NCI-H1417 treated with DMSO at 0.1 percent for 48 hours (cell line): ENCODE results near the gene ZNF280C.
"Not testable (repeated sequence)": the region's sequence is repeated elsewhere in the genome, so short reads cannot be mapped to it uniquely, and the experiment has no call there.

ENCODE experiments used
- DNase-seq: peaks from one replicate; lab custom pipeline; 2025; lab: John Stamatoyannopoulos, UW

The ZNF280C gene

DNA sequence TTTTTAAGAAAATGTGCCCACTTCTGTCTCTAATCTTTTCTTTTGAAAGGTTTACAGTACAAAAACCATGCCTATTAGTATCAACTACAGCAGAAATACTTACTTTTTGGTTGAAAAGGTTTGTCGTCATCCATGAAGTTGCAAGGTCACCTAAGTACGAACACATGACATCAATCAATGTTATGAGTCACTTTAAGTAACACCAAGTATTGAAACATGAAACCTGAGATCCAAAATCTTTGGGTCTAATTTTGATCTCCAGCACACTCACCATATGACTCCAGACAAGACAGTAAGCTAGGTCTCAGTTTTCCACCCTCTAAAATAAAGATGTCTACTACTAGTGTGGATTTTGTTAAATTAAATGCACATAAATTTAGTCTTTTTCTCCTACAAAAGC, 8.4 kb downstream of the ZNF280C start:
- DNase-seq: no peak

DNA sequence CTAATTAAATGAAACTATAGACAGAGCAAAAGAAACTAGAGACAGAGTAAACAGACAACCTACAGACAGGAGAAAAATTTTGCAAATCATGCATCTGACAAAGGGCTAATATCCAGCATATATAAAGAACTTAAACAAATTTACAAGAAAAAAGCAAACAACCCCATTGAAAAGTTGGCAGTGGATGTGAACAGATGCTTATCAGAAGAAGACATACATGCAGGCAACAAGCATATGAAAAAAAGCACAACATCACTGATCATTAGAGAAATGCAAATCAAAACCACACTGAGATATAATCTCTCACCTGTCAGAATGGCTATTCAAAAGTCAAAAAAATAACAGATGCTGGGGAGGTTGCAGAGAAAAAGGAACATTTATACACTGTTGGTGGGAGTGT, 14.8 kb downstream of the ZNF280C start:
- no peak for DNase-seq

DNA sequence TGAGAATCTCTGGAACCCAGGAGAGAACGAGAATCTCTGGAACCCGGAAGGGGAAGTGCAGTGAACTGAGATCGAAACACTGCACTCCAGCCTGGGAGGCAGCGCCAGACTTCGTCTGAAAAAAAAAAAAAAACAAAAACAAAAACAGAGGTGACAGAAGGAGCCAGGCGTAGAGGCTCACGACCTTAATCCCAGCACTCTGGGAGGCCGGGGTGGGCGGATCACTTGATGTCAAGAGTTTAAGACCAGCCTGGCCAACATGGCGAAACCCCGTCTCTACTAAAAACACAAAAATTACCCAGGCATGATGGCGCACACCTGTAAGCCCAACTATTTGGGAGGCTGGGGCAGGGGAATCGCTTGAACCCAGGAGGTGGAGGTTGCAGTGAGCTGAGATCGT, 17.0 kb downstream of the ZNF280C start:
- DNase-seq: no peak

DNA sequence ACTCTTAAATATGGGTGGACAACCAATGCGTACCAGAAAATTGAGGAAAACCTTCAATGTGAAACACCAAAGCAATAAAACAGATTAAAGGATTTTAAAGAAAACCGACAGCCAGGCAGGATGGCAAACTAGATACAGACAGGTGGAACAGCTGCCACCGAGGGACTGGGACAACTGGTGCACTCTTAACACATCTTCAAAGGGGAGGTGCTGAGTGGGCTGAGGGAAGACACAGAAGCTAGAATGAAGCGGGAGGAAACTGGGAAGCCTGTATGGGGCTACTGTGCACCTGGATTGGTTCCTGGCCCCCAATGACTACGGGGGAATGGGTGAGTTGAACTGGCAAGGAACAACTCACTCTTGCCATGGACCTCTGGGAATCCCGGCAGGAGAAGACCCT, 20.7 kb downstream of the ZNF280C start:
- DNase-seq: no peak

DNA sequence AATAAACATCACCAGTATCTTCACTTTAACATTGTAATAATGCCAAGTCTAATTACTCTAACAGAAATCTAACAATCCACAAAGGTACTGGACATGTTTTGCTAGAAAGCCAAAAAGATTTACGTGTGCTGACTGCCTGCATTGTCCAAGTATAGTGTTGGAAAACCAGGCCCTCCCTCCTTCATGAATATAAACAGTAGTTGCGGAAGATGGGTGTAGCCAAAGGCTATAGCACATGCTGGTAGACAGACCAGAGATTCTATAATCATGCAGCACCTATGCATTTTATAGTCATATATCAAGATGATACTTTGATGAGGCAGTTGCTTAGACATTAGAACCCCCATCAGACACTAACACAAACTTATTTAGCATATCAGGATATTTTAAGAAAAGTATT, 22.6 kb downstream of the ZNF280C start:
- DNase-seq: no peak

DNA sequence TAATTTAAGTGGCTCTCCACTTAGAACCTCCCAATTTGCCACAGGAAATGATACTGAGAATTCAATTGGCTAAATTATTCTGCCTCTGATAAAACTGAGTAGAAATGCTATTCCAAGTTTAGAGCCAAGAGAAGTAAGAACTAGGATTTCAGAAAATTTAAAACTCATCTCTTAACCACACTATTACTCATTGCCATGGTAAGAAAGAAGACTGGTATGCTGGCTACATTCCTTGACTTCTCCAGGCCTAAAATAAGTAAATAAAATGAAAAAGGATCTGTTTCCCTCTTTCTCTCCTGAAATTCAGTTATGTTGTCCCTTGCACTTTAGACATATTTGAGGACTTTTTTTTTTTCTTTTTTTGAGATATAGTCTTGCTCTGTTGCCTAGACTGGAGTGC, 23.3 kb downstream of the ZNF280C start:
- no peak for DNase-seq

DNA sequence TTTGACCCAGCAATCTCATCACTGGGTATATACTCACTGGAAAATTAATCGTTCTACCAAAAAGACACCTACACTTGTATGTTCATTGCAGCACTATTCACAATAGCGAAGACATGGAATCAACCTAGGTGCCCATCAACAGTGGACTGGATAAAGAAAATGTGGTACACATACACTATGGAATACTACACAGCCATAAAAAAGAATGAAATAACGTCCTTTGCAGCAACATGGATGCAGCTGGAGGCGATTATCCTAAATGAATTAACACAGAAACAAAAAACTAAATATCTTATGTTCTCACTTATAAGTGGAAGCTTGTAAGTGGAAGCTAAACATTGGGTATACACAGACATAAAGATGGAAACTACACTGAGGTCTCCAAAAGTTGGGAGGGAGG, 37.5 kb downstream of the ZNF280C start:
- not testable (repeated sequence) for DNase-seq

DNA sequence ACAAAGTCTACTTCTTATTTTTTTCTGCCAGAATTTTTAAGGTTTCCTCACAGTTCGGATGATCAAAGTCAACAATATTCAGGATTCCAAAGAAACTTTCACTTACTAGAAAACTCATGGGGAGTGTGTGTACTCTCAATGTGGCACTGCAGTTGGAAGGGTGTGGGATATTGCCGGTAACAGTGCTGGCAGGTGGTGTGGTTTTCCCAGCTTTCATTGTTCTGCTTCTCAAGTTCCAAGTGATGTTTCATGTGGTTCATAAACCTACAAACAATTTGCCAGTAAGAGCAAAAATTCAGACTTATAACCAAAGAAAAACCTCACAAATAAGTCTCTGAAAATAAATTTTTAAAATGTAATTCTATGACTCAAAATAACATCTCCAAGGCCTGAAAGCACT, 39.8 kb downstream of the ZNF280C start:
- no peak for DNase-seq

DNA sequence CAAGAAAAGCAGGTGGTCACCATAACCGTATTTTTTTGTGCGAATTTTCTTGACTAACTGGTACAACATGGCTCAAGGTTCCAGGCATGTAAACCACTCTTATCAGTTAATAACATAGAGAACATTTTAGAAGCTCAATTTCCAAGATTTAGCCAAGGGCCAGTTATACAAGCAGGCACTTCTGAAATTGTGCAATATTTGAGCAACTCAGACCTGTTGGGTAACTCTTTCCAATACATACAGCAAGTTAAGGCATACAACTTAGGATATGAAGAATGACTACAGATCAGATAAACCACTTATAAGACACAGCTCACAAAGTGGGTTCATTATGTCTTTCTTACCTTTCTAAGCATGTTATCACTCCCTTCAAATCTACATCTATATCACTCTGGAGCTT, 43.9 kb downstream of the ZNF280C start:
- DNase-seq: no peak

DNA sequence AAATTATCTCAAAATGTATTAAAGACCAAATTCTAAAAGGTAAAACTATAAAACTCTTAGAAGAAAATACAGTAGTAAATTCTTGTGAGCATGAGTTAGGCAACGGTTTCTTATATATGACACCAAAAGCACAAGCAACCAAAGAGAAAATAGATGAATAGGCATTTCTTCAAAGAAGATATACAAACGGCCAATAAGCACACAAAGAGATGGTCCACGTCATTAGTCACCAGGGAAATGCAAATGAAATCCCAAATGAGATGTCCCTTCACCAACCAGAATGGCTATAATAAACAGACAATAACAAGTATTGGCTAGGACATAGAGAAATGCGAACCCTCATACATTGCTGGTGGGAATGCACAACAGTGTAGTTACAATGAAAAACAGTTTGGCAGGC, 52.4 kb downstream of the ZNF280C start:
- no peak for DNase-seq

DNA sequence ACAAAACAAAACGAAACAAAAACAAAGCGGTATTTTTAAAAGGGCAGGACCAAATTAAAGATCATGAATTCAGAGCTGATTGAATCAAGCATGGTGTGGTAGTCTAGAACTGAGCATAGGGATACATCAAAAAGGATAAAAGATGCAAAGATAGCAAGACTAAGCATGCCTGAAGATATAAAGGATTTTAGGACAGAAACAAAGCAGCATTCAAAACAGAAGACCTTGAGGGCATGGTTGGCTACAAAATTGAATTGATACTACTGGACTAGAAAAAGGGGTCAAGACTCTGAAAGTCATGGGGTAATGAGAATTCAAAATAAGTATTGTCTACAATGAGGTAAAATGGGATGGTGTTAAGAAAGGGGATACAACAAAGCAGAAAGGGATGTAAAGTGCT, 55.3 kb downstream of the ZNF280C start:
- no peak for DNase-seq

DNA sequence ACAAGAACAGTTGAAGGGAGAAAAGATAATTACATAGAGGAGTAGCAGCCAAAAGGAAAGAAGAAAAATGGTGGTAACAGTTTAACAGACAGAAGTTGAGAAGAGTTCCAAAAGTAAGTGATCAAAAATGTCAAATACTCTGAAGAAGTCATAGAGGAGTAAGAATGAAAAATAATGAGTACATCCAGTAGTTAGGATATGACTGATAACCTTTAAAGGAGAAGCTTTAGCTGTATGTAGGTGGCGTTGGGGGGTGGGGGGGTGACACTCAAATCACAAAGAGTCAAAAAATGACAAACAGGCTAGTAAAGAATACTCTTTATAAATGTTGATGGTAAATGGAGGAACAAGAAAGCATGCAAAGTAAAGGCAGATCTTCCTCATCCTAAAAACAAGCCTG, 56.3 kb downstream of the ZNF280C start:
- DNase-seq: no peak

DNA sequence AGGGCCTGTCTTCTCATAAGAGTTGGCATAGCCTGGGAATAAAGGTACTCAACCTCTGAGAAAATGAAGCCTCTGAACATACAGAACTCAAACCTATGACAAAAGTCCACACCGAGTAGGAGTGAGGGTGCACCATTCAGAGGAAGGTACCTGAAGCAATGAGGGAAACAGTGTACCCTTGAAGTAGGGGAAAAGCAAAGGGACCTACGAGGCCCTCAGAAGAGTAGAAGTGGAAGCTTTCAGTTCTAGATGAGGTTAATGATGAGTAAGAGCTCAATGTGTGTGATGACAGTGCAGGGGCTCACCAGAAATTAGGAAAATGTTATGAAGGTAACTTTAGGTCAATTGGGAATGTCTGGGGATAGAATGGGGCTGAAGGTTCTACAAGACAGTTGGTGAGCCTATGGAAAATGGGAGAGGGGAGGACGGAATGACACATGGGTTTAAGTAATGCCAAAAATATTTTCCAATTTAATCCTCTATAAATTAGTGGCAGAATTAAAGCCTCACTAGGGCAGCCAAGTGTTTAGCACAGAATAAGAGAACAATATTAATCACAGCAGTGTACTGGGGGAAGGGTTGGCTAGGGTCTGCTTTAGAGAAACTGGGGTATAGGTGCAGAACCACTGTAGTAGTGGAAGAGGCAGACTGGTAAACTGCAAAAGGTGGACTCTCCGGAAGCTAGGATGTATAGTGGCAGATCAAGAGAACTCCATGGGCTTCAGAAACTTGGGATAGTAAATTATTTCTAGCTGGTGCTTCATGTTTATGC, 57.1 kb downstream of the ZNF280C start:
- DNase-seq: no peak

DNA sequence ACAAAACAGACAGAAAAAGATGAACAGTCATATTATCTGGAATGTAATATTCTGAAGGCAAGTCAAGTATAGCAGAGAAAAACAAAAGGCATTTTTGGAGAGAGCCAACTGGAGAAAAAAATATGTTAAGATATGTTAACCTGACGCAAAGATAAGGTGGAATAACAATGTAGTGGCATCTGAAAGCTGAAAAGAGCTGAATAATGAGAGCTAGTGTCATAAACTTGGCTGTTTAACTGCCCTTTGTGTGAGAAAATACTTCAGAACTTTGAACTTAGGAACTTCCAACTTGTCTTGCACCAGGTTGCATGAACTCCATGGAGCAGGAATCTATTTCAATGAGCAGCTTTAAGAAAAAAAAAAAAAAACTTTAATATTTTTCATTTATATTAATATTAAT, 64.1 kb downstream of the ZNF280C start:
- no peak for DNase-seq

DNA sequence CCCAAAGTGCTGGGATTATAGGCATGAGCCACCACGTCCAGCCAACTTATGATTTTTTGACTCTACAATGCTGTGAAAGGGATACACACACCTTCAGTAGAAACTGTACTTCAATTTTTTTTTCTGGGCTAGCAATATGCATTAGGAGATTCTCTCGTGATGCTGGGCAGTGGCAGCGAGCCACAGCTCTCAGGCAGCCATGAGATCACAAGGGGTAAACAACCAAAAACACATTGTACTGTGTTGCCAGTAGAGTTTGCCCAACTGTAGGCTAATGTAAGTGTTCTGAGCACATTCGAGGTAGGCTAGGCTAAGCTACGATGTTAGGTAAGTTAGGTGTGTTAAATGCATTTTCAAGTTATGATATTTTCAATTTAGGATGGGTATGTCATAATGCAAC, 71.2 kb downstream of the ZNF280C start:
- DNase-seq: no peak

DNA sequence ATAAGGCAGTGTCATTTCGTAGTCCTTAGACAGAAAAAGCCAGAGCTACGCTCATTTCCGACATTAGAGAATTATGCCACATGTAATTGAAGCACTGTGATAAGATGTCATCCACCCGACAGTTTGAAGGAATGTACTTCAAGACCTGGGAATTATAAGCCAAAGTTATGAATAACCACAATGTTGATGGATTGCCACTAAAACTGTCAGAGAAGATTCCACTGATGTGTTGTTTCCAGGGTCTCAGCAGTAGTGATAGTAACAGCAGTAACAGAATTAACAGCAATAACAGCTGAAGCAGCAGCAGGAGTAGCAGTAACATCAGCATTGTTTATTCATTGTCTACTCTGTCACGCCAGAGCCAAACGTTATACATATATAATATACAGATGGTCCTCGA, 72.2 kb downstream of the ZNF280C start:
- DNase-seq: no peak

DNA sequence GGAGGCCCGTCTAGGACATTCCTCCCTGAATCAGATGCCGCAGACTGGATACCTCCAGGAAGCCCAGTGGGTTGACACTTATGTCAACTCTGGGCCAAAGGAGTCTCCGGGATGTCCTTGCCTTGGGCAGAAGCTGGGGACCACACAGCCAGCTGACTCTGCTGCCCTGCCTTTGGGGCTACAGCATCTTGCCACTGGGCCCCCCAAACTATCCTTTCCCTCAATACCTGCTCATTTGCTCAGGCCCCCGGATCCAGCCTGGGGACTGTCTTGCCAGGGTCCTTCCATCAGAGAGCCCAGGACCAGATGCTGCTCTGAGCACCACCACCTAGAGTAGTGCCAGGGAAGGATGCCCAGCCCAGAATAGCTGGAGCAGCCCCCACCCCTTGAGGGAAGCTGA, 77.9 kb downstream of the ZNF280C start:
- no peak for DNase-seq

DNA sequence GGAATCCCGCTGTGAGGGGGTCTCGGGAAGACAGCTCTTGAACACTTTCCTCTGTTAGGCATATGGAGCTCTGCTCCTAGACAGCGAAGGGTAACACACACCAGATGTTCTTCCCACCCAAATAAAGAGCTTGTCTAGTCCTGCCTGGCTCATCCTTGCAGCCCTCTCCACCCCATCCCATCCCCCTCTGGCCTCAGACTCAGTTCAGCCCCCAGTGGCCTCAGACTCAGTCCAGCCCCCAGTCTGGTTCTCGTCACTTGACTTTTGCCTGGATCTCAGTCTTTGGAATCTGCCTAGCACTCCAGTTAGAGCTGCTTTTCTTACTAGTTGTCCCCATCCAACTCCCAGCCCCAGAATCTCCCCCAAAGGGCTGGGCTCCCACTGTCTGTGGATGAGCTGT, 82.0 kb downstream of the ZNF280C start:
- no peak for DNase-seq

DNA sequence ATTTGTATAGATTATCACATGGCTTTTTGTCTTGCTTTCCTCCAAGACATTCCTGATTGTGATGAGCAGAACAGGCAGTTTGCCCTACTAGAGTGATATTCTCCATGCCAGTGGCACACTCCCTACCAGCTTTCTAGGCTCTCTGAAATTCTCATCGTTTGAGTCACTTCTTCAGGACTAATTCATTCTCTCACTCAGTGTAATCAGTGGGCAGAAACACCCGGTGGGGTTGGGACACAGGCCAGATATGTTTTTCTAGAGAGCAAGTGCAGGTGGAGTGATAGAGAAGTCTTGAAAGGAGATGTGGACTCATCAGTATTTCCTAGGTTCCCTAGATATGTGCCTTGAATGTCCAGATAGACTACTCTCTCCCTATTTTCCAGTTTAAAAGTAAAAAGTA, 83.8 kb downstream of the ZNF280C start:
- no peak for DNase-seq

DNA sequence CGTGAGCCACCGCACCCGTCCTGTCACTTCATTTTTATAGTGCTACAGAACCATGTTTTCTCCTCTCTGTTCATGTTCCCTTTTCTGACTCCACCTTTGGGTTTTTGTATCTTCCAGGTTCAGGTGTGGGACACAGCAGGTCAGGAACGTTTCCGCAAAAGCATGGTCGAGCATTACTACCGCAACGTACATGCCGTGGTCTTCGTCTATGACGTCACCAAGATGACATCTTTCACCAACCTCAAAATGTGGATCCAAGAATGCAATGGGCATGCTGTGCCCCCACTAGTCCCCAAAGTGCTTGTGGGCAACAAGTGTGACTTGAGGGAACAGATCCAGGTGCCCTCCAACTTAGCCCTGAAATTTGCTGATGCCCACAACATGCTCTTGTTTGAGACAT, 84.5 kb downstream of the ZNF280C start:
- no peak for DNase-seq

DNA sequence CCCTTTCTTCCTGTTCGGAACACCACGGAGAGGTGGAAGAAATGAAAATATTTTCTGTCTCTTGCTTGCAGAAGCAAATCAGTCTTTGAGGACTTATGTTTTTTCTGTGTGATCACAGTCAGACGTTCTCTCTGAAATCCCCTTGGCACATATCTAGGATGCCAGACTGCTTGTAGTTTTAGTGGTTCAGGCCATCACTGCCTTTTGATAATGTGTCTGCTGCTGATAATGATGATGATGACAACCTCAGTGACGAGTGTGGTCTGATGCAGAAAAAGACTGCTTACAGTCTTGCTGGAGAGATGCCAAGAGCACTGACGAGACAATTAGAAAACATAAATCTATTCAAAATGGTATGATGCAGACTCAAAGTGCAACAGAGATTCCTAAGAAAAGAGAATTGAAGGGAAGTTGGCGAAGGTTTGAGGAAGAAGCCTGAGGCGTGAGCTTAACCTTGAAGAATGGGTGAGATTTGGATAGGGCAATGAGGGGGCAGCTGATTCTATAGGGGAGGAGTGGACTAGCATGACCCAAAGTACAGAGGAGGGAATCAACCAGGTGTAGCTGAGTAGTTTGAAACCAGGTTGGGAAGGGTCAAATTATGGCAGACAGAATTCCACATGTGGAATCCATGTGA, 89.0 kb downstream of the ZNF280C start:
- no peak for DNase-seq

DNA sequence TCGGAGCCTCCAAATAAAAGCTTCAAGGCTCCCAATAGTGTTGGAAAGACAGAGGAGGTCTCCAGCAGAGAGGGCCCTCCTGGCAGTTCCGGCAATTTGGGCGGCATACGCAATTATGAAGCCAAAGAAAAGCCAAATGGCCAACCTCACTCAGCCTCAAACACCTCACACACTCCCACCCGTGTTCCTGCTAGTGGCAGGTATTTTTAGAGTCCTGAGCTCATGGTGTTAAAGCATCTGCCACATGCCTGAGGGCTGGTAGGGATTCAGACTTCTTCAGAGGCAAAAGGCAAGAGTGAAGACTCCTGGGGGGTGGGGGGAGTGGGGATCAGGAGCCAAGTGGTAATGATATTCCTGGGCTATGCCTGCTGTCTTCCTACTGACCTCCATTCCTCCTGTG, 89.5 kb downstream of the ZNF280C start:
- no peak for DNase-seq

DNA sequence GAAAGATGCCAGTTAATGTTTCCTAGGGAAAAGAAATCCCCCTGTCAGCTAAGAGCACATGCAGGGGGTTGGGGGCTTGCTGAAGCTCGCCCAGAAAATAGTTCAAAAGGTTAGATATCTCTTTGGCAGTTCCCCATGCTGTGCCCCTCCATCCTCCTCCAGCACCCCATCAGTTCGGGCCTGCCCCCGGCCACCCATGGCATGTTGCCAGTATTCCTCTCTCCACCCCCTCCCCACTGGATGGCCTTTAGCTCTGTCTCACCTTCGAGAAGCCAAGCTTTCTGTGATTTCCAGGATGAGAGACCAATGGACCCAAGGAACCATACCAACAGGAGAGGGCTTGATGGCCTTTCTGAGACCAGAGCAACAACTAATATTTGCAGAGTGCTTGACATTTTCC, 91.8 kb downstream of the ZNF280C start:
- DNase-seq: no peak

DNA sequence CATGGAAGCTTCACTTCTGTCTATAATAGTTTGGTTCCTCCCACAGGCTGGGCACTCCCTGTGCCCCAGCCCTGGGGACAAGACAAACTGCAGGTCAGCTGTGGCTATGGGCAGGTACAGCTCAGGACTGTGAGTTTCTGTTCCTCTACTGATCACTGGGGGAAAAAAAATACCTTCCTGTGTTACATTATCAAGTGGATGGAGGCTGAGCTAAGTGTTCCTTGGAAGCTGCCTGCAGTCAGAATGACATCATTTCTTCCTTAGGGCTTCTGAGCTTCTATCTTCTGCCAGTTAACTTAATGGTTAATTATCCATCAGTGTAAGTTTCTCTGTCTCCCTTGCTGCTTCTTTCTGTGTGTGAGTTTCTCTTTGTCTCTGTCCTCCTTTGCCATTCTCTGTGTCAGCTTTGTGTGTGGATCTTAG, 92.3 kb downstream of the ZNF280C start:
- DNase-seq: no peak
